ENCODE results near the gene ANG. TPM values are rescaled to one million over a fixed set of nuclear protein-coding genes. Genes with fewer than 3 reads are reported as not detected.
A peak's percentile ranks its signal among the peaks of the same experiment; 100 is the strongest.
"Not testable (repeated sequence)": the region's sequence is repeated elsewhere in the genome, so short reads cannot be mapped to it uniquely, and the experiment has no call there.

The ANG gene
- total RNA-seq: 10 to 100 TPM; 28.9 to 42.7 TPM
- 27.7 TPM for polyA plus RNA-seq (ENCODE audit: insufficient read depth, low read depth, low replicate concordance)
- long read RNA-seq, donor 1, transcript ANG-201 (2 exons, 1,222 nt): major isoform, 21 of 21 reads
- long read RNA-seq, donor 1, partial matches to known transcripts: 0 of 21 reads
- long read RNA-seq, donor 1, other reads (novel, unspliced or antisense): 0 of 21 reads
- long read RNA-seq, donor 2, transcript ANG-201 (2 exons, 1,222 nt): major isoform, 10 of 10 reads
- long read RNA-seq, donor 2, partial matches to known transcripts: 0 of 10 reads
- long read RNA-seq, donor 2, other reads (novel, unspliced or antisense): 0 of 10 reads

DNA sequence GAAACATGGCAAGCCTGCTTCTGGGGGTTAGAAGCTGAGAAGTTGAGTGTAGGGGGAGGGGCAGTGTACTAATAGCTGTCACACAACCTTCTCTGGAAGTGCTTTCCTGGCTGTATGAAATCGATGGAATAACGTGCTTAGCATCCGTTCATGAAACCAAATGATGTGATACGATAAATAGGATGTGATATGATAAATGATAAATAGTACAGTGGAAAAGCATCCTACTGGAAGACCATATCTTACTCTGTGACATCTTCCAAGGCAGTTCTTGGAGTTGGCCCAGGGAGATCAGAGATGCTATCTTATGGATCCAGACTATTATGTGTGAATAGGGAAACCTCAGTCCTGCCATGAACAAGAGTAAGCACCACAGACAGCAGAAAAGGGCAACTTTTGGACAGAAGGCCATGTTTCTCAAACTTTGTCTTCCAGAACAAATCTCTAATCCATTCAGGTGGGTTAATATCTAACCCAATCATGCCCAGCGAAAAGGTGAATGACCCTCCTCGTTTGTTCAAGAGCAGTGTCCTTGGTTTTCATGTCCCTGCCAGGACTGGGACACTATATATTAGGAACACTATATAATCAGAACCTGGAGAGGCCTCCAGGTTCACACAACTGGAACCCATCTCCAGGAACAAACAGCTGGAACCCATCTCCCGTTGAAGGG is at the start of gene ANG:
Gene ANG (plus strand): TSS at position 598 of the 673 bp plus-strand sequence. CDS start 4,801 bp downstream, outside the sequence.
- H3K36me3 ChIP-seq (ENCODE audit: low read depth, missing control alignments): no peaks in the 10 kb centered on the region
- peaks cover 4% of the 10 kb centered on the region for H3K4me1 ChIP-seq
- H3K4me3 ChIP-seq: no peak within 1 kb of the TSS
- H3K27me3 ChIP-seq: no peaks in the 10 kb centered on the region
- no peaks in the 10 kb centered on the region for H3K9me3 ChIP-seq
- intact Hi-C loops (cut with DNase I; ENCODE audit: low total_unique reads): loop anchor here (5.0 kb wide), 1 partner anchor 76 kb away; no protein-coding TSS in a partner anchor
- WGBS, 2 donors: 75 to 81% methylated on average over 7 of the region's 7 CpGs
- no peak within 1 kb of the TSS for H3K27ac ChIP-seq
- no peak for DNase-seq
- TF ChIP-seq, protein P1, sequence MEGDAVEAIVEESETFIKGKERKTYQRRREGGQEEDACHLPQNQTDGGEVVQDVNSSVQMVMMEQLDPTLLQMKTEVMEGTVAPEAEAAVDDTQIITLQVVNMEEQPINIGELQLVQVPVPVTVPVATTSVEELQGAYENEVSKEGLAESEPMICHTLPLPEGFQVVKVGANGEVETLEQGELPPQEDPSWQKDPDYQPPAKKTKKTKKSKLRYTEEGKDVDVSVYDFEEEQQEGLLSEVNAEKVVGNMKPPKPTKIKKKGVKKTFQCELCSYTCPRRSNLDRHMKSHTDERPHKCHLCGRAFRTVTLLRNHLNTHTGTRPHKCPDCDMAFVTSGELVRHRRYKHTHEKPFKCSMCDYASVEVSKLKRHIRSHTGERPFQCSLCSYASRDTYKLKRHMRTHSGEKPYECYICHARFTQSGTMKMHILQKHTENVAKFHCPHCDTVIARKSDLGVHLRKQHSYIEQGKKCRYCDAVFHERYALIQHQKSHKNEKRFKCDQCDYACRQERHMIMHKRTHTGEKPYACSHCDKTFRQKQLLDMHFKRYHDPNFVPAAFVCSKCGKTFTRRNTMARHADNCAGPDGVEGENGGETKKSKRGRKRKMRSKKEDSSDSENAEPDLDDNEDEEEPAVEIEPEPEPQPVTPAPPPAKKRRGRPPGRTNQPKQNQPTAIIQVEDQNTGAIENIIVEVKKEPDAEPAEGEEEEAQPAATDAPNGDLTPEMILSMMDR (IDR thresholded peaks at IDR 0.05): no peak
- TF ChIP-seq POLR2A (IDR thresholded peaks at IDR 0.05): no peak

DNA sequence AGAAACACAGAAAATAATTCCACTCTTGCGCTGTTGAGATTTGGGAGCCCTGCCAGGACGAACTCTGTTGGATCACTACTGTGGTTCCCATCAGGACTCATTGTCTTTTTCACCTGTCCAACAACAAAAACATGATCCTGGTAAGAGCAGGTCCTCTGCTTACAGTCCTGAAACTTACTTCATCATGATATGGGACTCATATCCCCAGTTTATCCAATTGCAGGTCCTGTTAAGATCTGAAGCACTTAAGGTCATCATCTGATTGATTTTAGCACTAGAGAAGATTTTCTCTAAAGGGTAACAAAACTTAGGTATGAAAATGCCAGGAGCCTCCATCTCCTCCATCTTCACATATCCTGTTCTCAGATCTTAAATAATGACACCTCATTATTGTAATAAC is 47.0 kb upstream of the ANG start, which contains the start of gene OR6S1:
Gene OR6S1 (minus strand): TSS at position 101 of the 400 bp plus-strand sequence. CDS start 0 bp downstream, at position 101.
- H3K4me3 ChIP-seq: no peak within 1 kb of the TSS
- H3K27ac ChIP-seq: peak within 1 kb of the TSS; percentile 50 to 59
- DNase-seq: no peak
- intact Hi-C loops (cut with DNase I; ENCODE audit: low total_unique reads): no loop called here
- H3K9me3 ChIP-seq: no peaks in the 10 kb centered on the region
- 75 to 100% methylated on average over 1 to 2 of the region's 2 CpGs for WGBS, 2 donors
- no peaks in the 10 kb centered on the region for H3K27me3 ChIP-seq
- H3K36me3 ChIP-seq (ENCODE audit: low read depth, missing control alignments): no peaks in the 10 kb centered on the region
- H3K4me1 ChIP-seq: peaks cover 12% of the 10 kb centered on the region
- TF ChIP-seq POLR2A (IDR thresholded peaks at IDR 0.05): no peak
- TF ChIP-seq, protein P1 (IDR thresholded peaks at IDR 0.05): no peak

DNA sequence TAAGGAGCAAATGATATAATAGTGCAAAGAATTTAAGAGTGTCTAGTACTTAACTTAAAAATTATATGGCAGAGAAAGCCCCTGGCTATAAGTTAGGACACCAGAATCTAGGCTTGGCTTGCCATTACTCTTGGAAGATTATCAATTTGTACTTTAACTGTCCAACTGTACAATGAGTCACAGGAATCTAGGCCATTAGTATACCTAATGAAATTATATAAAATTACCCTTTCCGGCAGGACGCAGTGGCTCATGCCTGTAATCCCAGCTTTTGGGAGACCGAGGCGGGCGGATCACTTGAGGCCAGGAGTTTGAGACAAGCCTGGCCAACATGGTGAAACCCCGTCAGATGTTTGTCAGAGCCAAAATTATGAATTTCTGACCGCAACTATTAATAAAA is 46.4 kb upstream of the ANG start:
- H3K36me3 ChIP-seq (ENCODE audit: low read depth, missing control alignments): no peaks in the 10 kb centered on the region
- peak overlapping the region in 1 of 2 donors; percentile 50 for H3K27ac ChIP-seq
- intact Hi-C loops (cut with DNase I; ENCODE audit: low total_unique reads): no loop called here
- H3K4me3 ChIP-seq: no peak overlapping the region
- no peak for DNase-seq
- no peaks in the 10 kb centered on the region for H3K9me3 ChIP-seq
- 83 to 87% methylated on average over 7 of the region's 7 CpGs for WGBS, 2 donors
- peaks cover 12% of the 10 kb centered on the region for H3K4me1 ChIP-seq
- no peaks in the 10 kb centered on the region for H3K27me3 ChIP-seq
- TF ChIP-seq, protein P1 (IDR thresholded peaks at IDR 0.05): no peak
- no peak for TF ChIP-seq POLR2A (IDR thresholded peaks at IDR 0.05)

GRCh38 chr14:20642755-20643154 is 45.8 kb upstream of the ANG start:
- H3K27me3 ChIP-seq; H3K9me3 ChIP-seq; intact Hi-C loops (cut with DNase I; ENCODE audit: low total_unique reads); DNase-seq; H3K4me3 ChIP-seq; H3K36me3 ChIP-seq (ENCODE audit: low read depth, missing control alignments): not testable (repeated sequence)
- WGBS, 2 donors: 8 to 17% methylated on average over 3 of the region's 3 CpGs
- H3K4me1 ChIP-seq: peaks cover 12% of the 10 kb centered on the region
- peak overlapping the region in 1 of 2 donors; percentile 24 for H3K27ac ChIP-seq

DNA sequence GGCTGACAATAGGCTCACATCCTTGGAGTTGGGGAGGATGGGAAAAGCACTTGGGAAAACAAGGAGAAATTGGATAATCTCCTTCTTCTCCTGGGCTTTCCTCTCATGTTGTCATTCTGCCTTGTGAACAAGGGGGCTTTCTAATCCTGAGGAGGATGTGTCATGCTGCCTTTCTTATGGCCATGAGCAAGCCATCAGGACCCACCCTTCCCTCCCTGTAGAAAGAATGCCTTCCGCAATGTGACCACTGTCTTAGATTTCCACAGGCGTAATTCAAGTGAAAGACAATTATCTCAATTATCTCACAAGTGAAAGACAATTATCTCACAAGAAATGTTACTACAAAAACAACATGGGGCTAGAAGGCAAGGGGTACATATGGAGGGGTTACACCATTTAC is 44.0 kb upstream of the ANG start:
- DNase-seq: no peak
- TF ChIP-seq POLR2A (IDR thresholded peaks at IDR 0.05): no peak
- TF ChIP-seq, protein P1 (IDR thresholded peaks at IDR 0.05): no peak
- Histone ChIP-seq H3K27ac (peak overlapping the region in 1 of 2 donors; percentile 30), H3K36me3 (ENCODE audit: low read depth, missing control alignments) (no peaks in the 10 kb centered on the region), H3K9me3 (no peaks in the 10 kb centered on the region), H3K4me1 (peaks cover 12% of the 10 kb centered on the region), H3K4me3 (no peak overlapping the region), H3K27me3 (no peaks in the 10 kb centered on the region)
- intact Hi-C loops (cut with DNase I; ENCODE audit: low total_unique reads): no loop called here
- 82 to 83% methylated on average over 2 of the region's 2 CpGs for WGBS, 2 donors
